ENCODE results near the gene CELA2A.

DNA sequence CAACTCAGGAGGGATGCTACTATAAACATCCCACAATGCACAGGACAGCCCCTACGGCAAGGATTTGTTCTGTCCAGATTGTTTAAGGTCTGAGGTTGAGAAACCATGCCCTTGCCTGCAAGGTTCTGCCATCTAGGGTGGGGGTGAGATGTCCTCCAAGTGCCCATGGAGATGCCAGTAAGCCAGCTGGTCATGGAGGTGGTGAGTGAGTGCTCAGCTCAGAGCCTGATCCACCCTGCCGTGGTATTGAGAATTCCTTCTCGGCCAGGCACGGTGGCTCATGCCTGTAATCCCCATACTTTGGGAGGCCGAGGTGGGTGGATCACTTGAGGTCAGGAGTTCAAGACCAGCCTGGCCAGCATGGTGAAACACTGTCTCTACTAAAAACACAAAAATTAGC, 31.6 kb upstream of the CELA2A start:
- TF ChIP-seq, protein P1, sequence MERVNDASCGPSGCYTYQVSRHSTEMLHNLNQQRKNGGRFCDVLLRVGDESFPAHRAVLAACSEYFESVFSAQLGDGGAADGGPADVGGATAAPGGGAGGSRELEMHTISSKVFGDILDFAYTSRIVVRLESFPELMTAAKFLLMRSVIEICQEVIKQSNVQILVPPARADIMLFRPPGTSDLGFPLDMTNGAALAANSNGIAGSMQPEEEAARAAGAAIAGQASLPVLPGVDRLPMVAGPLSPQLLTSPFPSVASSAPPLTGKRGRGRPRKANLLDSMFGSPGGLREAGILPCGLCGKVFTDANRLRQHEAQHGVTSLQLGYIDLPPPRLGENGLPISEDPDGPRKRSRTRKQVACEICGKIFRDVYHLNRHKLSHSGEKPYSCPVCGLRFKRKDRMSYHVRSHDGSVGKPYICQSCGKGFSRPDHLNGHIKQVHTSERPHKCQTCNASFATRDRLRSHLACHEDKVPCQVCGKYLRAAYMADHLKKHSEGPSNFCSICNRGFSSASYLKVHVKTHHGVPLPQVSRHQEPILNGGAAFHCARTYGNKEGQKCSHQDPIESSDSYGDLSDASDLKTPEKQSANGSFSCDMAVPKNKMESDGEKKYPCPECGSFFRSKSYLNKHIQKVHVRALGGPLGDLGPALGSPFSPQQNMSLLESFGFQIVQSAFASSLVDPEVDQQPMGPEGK (CRISPR knock-in tag; IDR thresholded peaks at IDR 0.05; ENCODE audit: borderline replicate concordance), result no peak
- TF ChIP-seq, protein P2, sequence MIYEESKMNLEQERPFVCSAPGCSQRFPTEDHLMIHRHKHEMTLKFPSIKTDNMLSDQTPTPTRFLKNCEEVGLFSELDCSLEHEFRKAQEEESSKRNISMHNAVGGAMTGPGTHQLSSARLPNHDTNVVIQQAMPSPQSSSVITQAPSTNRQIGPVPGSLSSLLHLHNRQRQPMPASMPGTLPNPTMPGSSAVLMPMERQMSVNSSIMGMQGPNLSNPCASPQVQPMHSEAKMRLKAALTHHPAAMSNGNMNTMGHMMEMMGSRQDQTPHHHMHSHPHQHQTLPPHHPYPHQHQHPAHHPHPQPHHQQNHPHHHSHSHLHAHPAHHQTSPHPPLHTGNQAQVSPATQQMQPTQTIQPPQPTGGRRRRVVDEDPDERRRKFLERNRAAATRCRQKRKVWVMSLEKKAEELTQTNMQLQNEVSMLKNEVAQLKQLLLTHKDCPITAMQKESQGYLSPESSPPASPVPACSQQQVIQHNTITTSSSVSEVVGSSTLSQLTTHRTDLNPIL (CRISPR knock-in tag; IDR thresholded peaks at IDR 0.05; ENCODE audit: low read depth), result no peak
- TF ChIP-seq RARB (CRISPR knock-in tag; IDR thresholded peaks at IDR 0.05) (no peak), SNAI2 (CRISPR knock-in tag; IDR thresholded peaks at IDR 0.05) (no peak), ARNTL (CRISPR knock-in tag; IDR thresholded peaks at IDR 0.05; ENCODE audit: borderline replicate concordance, low read depth) (no peak), ZNF8 (CRISPR knock-in tag; IDR thresholded peaks at IDR 0.05) (no peak), ZFP3 (CRISPR knock-in tag; IDR thresholded peaks at IDR 0.05) (no peak), TOX (CRISPR knock-in tag; IDR thresholded peaks at IDR 0.05; ENCODE audit: borderline replicate concordance) (no peak), ZNF565 (CRISPR knock-in tag; conservative IDR thresholded peaks at IDR 0.05; ENCODE audit: low read depth) (no peak), ZC3H10 (CRISPR knock-in tag; IDR thresholded peaks at IDR 0.05) (no peak), CSDC2 (CRISPR knock-in tag; IDR thresholded peaks at IDR 0.05) (no peak)
- TF ChIP-seq, protein P3, sequence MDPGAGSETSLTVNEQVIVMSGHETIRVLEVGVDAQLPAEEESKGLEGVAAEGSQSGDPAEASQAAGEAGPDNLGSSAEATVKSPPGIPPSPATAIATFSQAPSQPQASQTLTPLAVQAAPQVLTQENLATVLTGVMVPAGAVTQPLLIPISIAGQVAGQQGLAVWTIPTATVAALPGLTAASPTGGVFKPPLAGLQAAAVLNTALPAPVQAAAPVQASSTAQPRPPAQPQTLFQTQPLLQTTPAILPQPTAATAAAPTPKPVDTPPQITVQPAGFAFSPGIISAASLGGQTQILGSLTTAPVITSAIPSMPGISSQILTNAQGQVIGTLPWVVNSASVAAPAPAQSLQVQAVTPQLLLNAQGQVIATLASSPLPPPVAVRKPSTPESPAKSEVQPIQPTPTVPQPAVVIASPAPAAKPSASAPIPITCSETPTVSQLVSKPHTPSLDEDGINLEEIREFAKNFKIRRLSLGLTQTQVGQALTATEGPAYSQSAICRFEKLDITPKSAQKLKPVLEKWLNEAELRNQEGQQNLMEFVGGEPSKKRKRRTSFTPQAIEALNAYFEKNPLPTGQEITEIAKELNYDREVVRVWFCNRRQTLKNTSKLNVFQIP (CRISPR knock-in tag; IDR thresholded peaks at IDR 0.05; ENCODE audit: borderline replicate concordance, low read depth), result no peak
